ENCODE results near the gene IKZF5.

The IKZF5 gene

DNA sequence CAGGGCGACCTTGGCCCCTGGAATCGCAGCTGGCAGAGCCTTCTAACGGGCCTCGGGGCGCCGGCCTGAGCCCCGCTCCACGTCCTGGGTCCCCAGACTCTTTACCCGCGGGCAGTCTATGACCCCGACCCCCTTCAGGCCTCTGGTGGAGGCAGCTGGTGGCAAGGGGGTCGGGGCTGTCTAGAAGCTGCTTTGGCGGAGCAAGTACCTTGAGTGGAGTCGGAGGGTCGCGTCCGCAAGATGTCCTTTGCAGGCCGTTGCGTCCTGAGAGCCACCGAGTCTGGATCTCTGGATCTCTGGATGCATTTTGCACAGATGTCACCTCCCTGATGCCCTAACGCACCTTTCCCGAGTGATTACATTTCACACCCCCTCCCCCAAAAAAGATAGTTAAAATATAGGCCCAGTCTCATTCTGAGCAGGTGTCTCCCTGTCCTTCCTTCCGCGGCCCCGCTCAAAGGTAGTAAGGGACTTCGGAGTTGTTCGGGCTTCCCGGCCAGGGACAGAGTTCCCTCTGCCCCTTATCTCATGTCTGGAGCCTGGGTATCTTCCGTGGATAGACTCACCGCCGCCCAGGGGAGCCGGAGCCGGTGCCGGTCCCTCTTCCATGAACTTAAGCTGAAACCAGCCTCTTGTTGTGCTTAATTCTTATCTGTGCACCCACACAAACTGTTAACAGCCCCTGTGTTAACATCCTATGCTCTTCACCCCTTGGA, 668 bp upstream of the IKZF5 start:
- TF ChIP-seq, protein P1, sequence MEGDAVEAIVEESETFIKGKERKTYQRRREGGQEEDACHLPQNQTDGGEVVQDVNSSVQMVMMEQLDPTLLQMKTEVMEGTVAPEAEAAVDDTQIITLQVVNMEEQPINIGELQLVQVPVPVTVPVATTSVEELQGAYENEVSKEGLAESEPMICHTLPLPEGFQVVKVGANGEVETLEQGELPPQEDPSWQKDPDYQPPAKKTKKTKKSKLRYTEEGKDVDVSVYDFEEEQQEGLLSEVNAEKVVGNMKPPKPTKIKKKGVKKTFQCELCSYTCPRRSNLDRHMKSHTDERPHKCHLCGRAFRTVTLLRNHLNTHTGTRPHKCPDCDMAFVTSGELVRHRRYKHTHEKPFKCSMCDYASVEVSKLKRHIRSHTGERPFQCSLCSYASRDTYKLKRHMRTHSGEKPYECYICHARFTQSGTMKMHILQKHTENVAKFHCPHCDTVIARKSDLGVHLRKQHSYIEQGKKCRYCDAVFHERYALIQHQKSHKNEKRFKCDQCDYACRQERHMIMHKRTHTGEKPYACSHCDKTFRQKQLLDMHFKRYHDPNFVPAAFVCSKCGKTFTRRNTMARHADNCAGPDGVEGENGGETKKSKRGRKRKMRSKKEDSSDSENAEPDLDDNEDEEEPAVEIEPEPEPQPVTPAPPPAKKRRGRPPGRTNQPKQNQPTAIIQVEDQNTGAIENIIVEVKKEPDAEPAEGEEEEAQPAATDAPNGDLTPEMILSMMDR (IDR thresholded peaks at IDR 0.05; ENCODE audit: low read depth, low read length, poor library complexity, severe bottlenecking): no peak
- TF ChIP-seq EZH2phosphoT487 (IDR thresholded peaks at IDR 0.05; ENCODE audit: borderline replicate concordance, low read length): no peak
- Histone ChIP-seq H3K27me3 (ENCODE audit: control insufficient read depth, low read length) (no peaks in the 10 kb centered on the region), H3K4me3 (ENCODE audit: low read length) (peak overlapping the region; percentile 99), H3K9me3 (ENCODE audit: control insufficient read depth, insufficient read depth, low read length) (no peaks in the 10 kb centered on the region), H3K79me2 (ENCODE audit: control insufficient read depth, low read length) (peaks cover 51% of the 10 kb centered on the region), H3K36me3 (ENCODE audit: control insufficient read depth, low read length) (peaks cover 32% of the 10 kb centered on the region), H4K20me1 (ENCODE audit: control insufficient read depth, insufficient read depth, low read depth, low read length) (peaks cover 14% of the 10 kb centered on the region), H3K27ac (ENCODE audit: low read depth, low read length) (no peak overlapping the region), H3K4me1 (ENCODE audit: control insufficient read depth, low read length) (peaks cover 28% of the 10 kb centered on the region), H3K4me2 (ENCODE audit: low read length) (peak overlapping the region; percentile 84), H3F3A (ENCODE audit: control insufficient read depth, insufficient read depth) (no peaks in the 10 kb centered on the region), H3K9me2 (replicated peaks; ENCODE audit: control insufficient read depth, low read length) (no peaks in the 10 kb centered on the region)

DNA sequence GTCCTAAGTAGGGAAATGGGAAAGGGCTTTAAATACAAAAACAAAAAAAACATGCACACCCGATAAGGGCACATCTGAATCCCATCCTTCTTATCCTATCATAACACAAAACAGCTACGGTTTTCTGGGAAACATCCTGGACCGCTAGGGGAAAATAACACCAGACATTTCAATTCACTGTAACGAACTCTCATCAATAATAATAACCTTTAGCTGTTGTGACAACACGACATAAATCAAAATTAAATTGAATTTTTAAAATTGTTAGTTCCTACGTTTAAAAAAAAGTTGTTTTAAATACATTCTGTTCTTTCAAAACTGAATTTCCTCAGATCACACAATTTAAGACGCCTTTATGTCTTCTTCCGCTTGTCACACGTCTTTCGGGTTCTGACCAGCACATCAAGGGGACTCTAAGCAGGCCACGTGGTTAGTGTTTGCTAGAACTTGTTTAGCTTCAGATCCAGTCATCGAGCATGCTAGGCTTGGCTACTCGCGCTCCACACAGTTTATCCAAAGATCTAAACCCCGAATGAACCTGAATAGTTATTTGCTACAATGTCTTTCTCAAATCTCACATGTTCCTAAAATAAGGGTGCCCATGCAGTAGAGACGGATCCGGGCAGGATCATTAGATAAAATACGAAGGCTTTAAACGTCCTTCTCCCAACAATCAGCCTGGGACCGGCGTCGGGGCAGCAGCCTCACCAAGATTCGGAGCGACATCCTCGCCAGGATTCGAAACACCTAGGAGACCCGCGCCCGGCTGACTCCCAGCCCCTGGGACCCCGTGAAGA, 839 bp downstream of the IKZF5 start:
- Histone ChIP-seq H3K36me3 (ENCODE audit: control insufficient read depth, low read length) (peaks cover 33% of the 10 kb centered on the region), H3K4me3 (ENCODE audit: low read length) (peak overlapping the region; percentile 99), H3K9me2 (replicated peaks; ENCODE audit: control insufficient read depth, low read length) (no peaks in the 10 kb centered on the region), H3F3A (ENCODE audit: control insufficient read depth, insufficient read depth) (no peaks in the 10 kb centered on the region), H3K4me2 (ENCODE audit: low read length) (peak overlapping the region; percentile 91), H3K79me2 (ENCODE audit: control insufficient read depth, low read length) (peaks cover 66% of the 10 kb centered on the region), H3K27ac (ENCODE audit: low read depth, low read length) (peak overlapping the region; percentile 51), H3K9me3 (ENCODE audit: control insufficient read depth, insufficient read depth, low read length) (no peaks in the 10 kb centered on the region), H4K20me1 (ENCODE audit: control insufficient read depth, insufficient read depth, low read depth, low read length) (peaks cover 14% of the 10 kb centered on the region), H3K4me1 (ENCODE audit: control insufficient read depth, low read length) (peaks cover 28% of the 10 kb centered on the region), H3K27me3 (ENCODE audit: control insufficient read depth, low read length) (no peaks in the 10 kb centered on the region)
- TF ChIP-seq, protein P1 (IDR thresholded peaks at IDR 0.05; ENCODE audit: low read depth, low read length, poor library complexity, severe bottlenecking): no peak
- no peak for TF ChIP-seq EZH2phosphoT487 (IDR thresholded peaks at IDR 0.05; ENCODE audit: borderline replicate concordance, low read length)

DNA sequence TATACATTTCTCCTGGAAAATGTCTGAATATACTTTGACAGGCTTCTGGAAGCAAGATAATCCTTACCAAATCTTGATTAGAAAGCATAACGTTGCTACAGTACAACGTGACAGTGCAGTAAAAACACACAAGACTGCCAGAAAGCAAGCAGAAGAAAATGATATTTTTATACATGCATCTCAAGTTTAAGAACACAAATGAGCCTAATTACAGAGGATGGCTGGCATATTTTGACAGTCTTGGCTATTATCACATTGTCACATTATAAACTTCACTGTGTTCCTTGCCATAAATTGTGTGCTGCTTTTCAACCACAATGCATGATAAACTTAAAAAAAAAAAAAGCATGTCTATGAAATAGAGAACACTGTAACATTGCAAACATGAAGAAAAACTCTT, 4.3 kb downstream of the IKZF5 start:
- no peak overlapping the region for H3K4me2 ChIP-seq (ENCODE audit: low read length)
- H3K36me3 ChIP-seq (ENCODE audit: control insufficient read depth, low read length): peaks cover 47% of the 10 kb centered on the region
- H3K9me3 ChIP-seq (ENCODE audit: control insufficient read depth, insufficient read depth, low read length): no peaks in the 10 kb centered on the region
- no peaks in the 10 kb centered on the region for H3K27me3 ChIP-seq (ENCODE audit: control insufficient read depth, low read length)
- H3K79me2 ChIP-seq (ENCODE audit: control insufficient read depth, low read length): peaks cover 97% of the 10 kb centered on the region
- no peak overlapping the region for H3K27ac ChIP-seq (ENCODE audit: low read depth, low read length)
- TF ChIP-seq, protein P1 (IDR thresholded peaks at IDR 0.05; ENCODE audit: low read depth, low read length, poor library complexity, severe bottlenecking): no peak
- no peak for TF ChIP-seq EZH2phosphoT487 (IDR thresholded peaks at IDR 0.05; ENCODE audit: borderline replicate concordance, low read length)
- H3K9me2 ChIP-seq (replicated peaks; ENCODE audit: control insufficient read depth, low read length): no peaks in the 10 kb centered on the region
- H3K4me3 ChIP-seq (ENCODE audit: low read length): no peak overlapping the region
- H3K4me1 ChIP-seq (ENCODE audit: control insufficient read depth, low read length): peaks cover 34% of the 10 kb centered on the region
- H4K20me1 ChIP-seq (ENCODE audit: control insufficient read depth, insufficient read depth, low read depth, low read length): peaks cover 17% of the 10 kb centered on the region
- no peaks in the 10 kb centered on the region for H3F3A ChIP-seq (ENCODE audit: control insufficient read depth, insufficient read depth)

Measured in DOHH2 (cell line).